ENCODE measurements around the gene MAFG.
A peak's percentile ranks its signal among the peaks of the same experiment; 100 is the strongest.

MAFG gene

GRCh38 chr17:81871387-81872230 lies 55.9 kb downstream of the MAFG start (continued):
- TF ChIP-seq ZNF280D (tag by site-specific recombination; IDR thresholded peaks at IDR 0.05) (no peak), ZNF600 (tag by site-specific recombination; IDR thresholded peaks at IDR 0.05) (peak; percentile 73), ZNF76 (tag by site-specific recombination; IDR thresholded peaks at IDR 0.05; ENCODE audit: borderline replicate concordance, low read depth) (peak; percentile 77), GLI2 (tag by site-specific recombination; IDR thresholded peaks at IDR 0.05; ENCODE audit: borderline replicate concordance, low read depth) (no peak; the same call in 1 of the 2 replicates), ZNF16 (tag by site-specific recombination; IDR thresholded peaks at IDR 0.05; ENCODE audit: low read depth) (no peak), ZNF561 (tag by site-specific recombination; IDR thresholded peaks at IDR 0.05; ENCODE audit: borderline replicate concordance) (no peak; the same call in none of the 2 replicates), TCF7L2 (IDR thresholded peaks at IDR 0.05; ENCODE audit: borderline replicate concordance, low read depth, low read length) (no peak), ZNF114 (tag by site-specific recombination; IDR thresholded peaks at IDR 0.05) (no peak), SETDB1 (IDR thresholded peaks at IDR 0.05; ENCODE audit: insufficient read length, low read length) (no peak), ZXDB (tag by site-specific recombination; IDR thresholded peaks at IDR 0.05) (peak; percentile 34), ZBTB48 (tag by site-specific recombination; IDR thresholded peaks at IDR 0.05) (peak; percentile 63; the same call in 1 of the 2 replicates), ZNF629 (tag by site-specific recombination; IDR thresholded peaks at IDR 0.05) (peak; percentile 30; the same call in 1 of the 2 replicates), ZBTB26 (tag by site-specific recombination; optimal IDR thresholded peaks at IDR 0.05) (peak; percentile 92), ZSCAN16 (tag by site-specific recombination; IDR thresholded peaks at IDR 0.05) (no peak), ZNF19 (tag by site-specific recombination; IDR thresholded peaks at IDR 0.05; ENCODE audit: low read depth) (no peak), KLF17 (tag by site-specific recombination; IDR thresholded peaks at IDR 0.05) (peak; percentile 52), ZBTB11 (tag by site-specific recombination; conservative IDR thresholded peaks at IDR 0.05; ENCODE audit: low read depth) (peak; percentile 53; the same call in 1 of the 2 replicates), KLF10 (tag by site-specific recombination; IDR thresholded peaks at IDR 0.05) (peak; percentile 82), ZBTB20 (tag by site-specific recombination; IDR thresholded peaks at IDR 0.05) (no peak), KLF1 (tag by site-specific recombination; IDR thresholded peaks at IDR 0.05) (peak; percentile 70; the same call in 1 of the 2 replicates), GLIS2 (tag by site-specific recombination; IDR thresholded peaks at IDR 0.05) (no peak), ZNF639 (tag by site-specific recombination; IDR thresholded peaks at IDR 0.05) (0 out of 2 replicates have a peak, but pooled peaks have one; percentile 10), ZNF521 (tag by site-specific recombination; IDR thresholded peaks at IDR 0.05) (no peak), ZNF335 (tag by site-specific recombination; conservative IDR thresholded peaks at IDR 0.05) (peak; percentile 95)
- TF ChIP-seq, protein P1, sequence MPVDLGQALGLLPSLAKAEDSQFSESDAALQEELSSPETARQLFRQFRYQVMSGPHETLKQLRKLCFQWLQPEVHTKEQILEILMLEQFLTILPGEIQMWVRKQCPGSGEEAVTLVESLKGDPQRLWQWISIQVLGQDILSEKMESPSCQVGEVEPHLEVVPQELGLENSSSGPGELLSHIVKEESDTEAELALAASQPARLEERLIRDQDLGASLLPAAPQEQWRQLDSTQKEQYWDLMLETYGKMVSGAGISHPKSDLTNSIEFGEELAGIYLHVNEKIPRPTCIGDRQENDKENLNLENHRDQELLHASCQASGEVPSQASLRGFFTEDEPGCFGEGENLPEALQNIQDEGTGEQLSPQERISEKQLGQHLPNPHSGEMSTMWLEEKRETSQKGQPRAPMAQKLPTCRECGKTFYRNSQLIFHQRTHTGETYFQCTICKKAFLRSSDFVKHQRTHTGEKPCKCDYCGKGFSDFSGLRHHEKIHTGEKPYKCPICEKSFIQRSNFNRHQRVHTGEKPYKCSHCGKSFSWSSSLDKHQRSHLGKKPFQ (tag by site-specific recombination; IDR thresholded peaks at IDR 0.05), result no peak
